GM19324 (cell line): ENCODE data around the gene EXD2.
"Not testable (repeated sequence)": the region's sequence is repeated elsewhere in the genome, so short reads cannot be mapped to it uniquely, and the experiment has no call there.

Experiments used
- ATAC-seq: cut with Tn5 transposase; IDR thresholded peaks from one replicate; pipeline ENCODE4 v1.9.1; 2021; ENCODE audit warnings: mild to moderate bottlenecking, moderate library complexity; ENCODE audit not compliant: unreplicated experiment, low FRiP score

Gene EXD2

DNA sequence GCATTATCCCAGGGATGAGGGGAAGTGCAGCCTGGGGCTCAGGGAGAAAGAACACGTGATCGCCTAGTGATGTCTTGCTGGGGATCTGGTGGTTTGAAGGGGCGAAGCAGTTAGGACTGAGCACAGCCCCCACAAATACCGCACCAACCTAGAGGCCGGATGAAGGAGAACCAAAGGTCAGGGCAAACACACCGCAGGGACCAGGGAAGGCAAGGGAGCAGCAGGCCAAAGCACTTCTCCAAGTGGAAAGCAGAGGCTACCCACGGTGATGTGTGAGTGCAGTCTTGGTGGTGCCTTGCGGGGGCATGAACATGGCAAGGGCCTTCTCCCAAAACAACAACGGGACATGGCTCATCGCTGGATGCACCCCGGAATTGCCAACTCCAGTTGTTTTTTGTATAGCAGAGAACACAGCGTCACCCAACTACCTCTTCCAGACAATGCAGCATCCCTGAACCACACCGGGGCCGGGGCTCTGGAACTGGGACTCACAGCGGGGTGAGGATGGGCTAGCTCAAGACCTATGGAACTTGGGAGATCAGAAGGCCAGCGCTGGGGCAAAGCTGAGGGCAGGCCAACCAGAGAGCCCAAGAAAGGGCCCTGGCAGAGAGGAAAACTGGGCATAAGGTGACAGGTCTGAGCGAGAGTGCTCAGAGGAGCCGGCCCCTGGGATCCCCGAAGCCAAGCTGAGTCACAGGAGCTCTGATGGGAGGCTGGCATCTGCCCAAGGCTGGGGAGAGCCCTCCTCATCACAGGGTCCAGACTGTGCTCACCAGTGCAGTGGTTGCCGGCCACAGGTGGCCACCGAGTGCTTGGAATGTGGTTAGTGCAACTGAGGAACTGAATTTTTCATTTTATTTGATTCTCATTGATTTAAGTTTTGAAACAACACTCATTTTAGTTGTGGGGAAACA, 79.8 kb downstream of the EXD2 start:
- ATAC-seq = no peak

DNA sequence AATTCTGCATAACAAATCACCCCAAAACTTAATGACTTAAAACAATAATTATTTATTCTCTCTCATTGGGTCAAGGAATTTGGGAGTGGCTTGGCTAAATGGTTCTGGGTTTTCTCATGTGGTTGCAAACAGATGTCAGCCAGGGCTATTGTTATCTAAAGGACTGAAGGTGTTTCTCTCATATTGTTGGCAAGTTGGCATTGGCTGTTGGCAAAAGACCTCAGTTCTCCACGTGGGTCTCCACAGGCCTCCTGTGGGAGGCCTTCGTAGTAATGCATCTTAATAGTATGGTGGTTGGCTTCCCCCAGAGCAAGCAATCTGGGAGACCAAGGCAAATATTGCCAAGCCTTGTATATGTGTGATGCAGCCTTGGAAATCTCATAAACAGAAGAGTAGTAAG, 83.0 kb downstream of the EXD2 start:
- no peak for ATAC-seq

DNA sequence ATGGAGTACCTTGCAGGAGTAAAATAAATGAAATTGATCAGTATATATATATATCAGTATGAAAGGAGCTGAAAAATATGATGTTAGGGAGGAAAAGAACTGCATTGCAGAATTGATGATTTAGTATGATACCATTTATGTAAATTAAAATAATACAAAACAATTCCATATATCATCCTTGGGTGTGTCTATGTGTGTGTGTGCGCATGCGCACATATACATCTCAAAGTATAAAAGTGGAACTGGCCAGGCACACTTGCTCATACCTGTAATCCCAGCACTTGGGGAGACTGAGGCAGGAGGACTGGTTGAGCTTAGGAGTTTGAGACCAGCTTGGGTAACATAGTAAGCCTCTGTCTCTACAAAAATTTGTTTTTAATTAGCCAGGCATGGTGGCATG, 84.0 kb downstream of the EXD2 start:
- ATAC-seq = no peak

DNA sequence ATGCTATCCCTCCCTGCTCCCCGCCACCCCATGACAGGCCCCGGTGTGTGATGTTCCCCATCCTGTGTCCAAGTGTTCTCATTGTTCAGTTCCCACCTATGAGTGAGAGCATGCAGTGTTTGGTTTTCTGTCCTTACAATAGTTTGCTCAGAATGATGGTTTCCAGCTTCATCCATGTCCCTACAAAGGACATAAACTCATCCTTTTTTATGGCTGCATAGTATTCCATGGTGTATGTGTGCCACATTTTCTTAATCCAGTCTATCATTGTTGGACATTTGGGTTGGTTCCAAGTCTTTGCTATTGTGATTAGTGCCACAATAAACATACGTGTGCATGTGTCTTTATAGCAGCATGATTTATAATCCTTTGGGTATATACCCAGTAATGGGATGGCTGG, 86.1 kb downstream of the EXD2 start:
- not testable (repeated sequence) for ATAC-seq

DNA sequence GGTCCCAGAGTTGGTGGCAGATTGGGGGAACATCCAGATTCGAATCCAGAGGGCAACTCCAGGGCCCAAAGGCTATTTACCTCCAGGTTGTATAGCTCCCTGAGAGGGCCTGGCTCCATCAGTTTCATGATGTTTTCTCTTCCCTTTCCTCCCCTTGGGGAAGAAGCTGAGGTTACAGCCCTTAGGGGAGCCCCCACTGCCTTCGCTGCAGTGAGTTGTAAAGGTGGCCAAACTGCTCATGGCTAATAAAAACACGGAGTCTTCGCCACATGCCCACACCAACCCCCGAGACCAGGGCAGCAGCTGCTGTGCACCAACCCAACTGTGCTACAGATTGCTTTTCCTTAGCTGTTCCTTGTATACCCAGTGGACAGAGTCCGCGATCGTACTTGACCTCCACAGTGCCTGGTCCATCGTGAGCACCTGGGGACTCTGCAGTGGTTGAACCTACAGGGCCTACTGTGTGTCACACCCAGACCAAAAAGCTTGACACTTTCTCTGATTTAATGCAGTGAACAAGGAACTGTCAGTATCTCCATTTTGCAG, 89.5 kb downstream of the EXD2 start:
- ATAC-seq = no peak

DNA sequence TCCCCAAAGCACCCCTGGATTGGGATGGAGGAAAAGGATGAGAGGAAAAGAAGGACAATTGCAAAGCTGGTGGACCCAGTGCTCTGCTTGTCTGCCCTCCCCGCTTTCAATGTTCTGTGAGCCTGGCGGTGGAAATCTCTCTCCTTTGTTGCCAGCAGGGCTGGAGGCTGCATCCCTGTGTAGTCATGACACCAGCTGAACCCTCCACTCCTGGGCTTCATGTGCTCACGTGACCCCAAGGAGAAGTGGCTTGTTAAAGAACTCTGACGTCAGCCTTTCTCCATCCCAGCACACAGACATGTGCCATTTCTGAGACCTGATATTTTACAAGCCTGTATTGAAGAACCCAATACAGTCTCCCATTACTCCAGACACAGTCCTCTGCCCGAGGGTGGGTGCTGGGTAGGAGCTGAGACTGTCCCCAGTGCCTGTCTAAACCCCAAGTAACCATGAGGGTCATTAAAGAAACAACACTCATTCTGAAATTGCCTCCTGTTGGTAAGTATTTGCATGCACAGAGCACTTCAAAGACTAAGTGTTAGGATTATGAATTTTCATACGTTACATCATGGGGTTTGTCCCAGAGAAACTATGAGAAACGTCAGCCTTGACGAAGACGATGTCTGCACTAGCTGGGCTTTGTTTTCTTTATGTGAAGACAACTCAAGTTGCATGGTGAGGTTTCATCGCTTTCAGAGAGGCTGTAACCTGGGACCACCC, 90.3 kb downstream of the EXD2 start:
- ATAC-seq = no peak

DNA sequence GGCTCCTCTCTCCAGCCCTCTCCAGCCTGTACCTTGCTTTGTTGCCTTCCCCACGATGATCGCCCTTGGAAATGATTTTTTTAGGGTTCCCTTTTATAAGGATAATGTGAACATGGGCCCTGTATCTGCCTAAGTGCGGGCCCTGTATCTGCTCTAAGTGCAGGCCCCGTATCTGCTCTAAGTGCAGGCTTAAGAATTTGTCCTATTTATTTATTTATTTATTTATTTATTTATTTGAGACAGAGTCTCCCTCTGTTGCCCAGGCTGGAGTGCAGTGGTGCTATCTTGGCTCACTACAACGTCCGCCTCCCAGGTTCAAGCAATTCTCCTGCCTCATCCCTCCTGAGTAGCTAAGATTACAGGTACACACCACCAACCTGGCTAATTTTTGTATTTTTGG, 91.2 kb downstream of the EXD2 start:
- ATAC-seq = no peak

DNA sequence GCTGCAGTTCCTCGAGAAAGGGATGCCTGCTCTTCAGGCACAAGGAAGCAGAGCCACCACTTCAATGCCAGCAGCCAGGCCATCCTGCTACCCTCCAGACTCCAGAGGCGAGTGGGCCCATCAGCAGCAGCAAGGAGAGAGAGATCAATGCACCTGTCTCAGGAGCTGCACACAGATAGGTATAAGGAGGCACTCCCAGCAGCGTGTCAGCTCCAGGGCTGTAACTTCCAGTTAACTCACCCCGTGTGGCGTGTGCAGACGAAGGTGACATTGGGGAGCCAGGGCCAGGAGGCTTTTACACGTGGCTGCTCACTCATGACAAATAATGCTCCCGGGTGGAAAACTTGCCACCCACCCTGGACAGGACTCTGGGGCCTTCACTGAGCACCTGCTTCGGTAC, 92.9 kb downstream of the EXD2 start:
- ATAC-seq = no peak

DNA sequence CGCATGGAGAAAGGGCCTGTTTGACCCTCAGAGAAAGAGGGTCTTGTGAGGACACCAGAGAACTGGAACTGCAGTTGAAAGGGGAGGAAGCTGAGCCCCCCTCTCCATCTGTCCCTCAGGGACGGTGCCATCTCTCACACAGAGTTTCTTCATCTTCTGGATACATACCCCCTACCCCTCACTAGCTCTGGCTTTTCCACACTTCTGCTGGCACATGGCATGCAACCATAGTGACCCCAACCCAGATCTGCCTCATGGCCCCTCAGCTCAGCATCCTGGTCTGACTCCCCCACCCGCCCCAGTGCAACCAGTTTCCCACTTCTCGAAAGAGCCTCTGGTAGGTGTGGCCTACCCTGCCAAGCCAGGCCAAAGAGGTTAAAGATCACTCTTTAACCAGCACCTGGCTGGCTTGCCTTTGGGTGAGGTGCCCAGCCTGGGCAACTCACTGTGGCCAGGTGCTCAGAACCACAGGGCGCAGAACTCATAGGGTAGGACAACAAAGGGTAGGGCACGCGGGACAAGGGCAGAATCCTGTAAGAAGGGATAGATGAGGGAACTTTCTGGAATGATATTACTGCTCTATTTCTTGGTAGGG, 94.5 kb downstream of the EXD2 start:
- ATAC-seq = no peak

DNA sequence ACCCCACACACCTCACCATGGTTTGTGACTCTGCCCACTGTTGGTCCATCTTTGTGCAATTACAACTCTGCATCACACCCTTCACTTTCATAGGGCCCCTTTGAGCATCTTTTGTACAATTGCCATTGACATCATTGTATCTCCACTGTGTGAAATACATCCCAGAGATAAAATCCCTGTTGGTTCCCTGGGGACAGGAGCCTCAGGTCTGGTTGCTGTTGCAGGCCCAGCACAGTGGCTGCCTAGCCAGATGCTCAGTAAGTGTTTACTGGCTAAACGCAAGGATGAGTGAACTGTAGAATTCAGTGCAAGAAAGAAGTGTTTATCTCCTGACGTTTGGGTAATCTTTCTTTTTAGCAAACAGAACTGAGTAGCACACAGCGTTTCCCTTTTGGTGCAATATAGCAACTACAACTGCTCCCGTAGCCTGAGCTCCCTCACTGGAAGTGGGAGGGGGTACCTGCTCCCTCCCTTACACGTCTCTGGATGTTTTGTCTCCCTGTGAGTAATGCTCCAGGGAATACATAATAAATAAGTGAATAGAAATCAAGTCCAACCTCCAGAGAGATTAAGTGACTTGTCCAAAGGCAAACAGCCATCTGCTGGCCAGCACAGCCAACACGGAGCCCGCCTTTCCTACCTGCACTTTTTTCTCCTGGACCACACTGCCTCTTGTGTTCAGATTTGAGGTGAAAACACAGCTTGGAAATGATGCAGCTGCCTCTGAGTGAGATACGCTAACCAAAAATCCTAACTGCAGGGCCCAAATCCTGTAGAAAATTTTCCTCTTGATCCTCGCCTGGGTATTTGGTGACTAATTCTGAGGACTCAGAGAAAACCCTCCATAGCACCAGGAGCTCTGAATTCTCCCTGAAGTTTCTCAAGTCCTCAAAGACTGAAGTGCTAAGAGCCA, 96.1 kb downstream of the EXD2 start:
- no peak for ATAC-seq

DNA sequence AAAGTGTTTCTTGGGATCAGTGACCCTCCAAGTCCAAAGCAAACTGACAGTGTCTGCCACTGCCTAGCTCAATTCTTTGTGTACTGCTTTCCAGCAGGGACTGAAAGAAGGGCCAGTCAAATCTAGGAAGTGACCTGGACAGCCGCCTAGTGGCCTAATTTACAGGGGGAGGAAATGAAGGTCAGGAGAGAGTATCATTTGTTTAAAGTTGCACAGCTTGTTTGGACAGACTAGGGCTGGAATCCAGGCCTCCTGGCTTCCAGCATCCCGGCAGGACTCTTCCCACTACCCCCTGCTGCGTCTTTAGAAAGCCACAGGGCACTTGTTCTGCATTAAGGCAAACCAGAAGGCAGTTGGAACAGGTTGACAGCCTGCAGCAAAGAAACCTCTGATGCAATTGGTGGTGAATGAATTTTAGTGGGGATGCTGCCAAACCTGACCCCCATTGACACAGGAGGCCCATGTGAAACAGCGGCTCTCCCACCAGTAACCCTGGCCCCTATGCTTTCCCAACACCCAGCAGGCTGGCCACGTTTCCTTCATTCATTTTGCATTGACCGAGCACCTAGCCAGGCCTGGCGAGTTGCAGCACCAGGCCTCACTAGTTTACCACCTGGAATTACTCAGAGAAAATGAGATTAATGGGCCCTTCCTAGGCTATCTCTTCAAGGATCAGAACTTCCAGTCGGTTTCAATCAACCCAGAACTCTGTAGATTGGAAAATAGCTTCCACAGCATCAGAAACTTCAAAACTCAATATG, 96.9 kb downstream of the EXD2 start:
- no peak for ATAC-seq

DNA sequence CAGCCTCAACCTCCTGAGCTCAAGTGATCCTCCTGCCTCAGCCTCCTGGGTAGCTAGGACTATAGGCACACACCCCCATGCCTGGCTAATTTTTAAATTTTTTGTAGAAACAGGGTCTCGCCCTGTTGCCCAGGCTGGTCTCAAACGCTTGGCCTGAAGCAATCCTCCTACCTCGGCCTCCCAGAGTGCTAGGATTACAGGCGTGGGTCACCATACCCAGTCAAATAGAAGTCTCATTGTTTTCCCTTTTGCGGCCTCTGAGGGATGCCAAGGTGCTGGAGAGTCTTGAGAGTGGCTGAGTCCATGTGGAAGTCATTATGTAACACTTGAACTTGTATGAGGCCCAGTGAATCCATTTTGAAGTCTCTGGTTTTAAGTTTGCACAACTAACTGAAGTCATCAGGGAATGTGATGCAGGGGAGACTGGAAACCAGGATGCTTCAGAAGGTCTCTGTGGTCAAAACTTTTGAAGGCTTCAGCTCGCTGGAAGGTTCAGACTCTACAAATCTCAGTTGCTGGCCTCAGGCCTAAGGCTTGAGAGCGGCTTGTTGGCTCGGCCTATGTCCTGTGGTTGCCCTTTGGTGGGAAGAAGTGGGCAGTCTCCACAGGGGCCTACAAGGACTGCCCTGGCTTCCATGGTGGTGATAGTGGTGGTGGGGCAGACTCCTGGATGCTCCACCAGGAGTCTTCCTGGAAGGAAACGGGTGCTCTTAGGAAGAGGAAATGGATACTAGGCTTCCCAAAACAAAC, 97.8 kb downstream of the EXD2 start:
- ATAC-seq = no peak

DNA sequence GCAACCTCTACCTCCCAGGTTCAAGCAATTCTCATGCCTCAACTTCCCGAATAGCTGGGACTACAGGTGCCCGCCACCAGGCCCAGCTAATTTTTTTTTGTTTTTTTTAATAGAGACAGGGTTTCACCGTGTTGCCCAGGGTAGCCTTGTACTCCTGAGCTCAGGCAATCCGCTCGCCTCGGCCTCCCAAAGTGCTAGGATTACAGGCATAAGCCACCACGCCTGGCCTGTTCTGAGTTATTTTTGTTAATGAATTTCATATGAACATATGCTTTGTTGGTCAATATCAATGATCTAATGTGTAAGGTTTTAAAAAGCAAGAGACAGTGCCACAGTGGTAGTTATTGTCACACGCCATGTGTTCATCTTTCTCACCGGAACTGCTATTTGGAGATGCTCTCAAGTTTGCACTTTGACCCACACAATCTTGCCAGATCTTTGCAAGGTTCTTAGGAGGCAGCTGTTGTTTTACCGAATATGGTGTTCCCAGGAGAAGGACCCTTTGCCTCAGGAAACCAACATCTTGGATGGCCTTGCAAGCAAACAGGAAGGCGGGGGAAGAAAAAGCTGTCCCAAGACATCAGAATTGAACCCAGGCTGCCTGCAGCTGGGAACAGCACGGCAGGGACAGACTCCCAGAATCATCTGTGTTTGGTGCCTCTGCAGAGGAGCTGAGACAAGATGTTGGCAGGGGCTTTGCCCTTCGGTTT, 98.7 kb downstream of the EXD2 start:
- no peak for ATAC-seq

DNA sequence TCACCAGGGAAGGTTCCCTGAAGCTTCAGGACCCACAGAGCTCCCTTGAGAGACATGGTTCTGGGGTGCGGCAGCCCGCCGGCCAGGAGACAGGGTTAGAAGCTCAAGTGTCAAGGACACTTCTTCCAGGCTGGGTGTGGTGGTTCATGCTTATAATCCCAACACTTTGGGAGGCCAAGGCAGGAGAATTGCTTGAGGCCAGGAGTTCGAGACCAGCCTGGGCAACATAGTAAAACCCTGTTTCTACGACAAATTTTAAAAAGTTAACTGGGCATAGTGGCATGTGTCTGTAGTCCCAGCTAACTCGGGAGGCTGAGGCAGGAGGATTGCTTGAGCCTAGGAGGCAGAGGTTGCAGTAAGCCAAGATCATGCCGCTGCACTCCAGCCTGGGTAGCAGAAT, 99.6 kb downstream of the EXD2 start:
- not testable (repeated sequence) for ATAC-seq

DNA sequence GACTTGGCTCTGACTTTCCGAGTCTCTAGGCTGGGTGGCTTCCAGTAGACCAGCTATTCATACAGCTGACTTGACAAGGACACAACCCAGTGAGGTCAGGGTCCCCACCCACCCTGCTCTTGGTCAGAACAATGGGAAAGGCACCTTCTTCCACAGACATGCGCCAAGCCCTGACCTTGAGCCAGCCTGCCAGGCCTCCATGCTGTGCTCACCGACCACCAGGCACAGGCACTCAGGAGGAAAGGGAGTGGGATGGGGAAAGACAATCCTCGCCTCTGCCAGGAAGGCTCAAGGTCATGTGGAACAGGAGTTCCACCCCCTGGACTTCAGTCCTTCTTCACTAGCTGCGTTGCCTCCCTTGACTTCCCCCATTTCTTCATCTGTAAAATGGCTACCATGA, 100.1 kb downstream of the EXD2 start:
- ATAC-seq = no peak

DNA sequence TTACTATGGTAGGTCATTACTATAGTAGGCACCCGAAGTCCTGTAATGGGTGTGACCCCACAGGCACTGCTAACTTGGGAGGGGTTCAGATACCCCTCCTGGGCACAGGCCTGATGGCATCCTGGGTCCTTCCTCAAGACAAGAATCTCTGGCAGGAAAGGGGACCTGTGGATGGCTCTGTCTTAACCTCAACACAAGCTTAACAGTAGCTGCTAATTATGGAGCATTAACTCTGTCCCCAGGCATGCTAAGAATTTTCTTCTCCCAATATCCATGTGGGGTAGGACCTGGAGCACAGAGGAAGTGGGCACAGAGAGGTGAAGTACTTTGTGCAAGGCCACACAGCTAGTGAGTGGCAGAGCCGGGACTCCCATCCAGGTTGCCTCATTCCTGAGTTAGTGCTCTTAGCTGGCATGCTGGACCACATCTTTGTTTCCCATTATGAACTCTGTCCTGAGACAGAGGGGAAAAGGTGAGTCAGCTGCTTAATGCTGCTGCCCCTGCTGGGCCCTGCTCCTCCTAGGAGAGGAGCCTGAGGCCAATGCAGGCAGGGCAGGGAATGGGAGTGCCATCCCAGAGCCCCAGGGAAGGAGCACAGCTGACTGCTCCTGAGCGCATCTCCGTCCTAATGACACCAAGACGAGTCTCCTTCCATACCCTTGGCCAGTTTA, 100.7 kb downstream of the EXD2 start:
- no peak for ATAC-seq
